H1 (cell line): ENCODE measurements around the gene DOP1A.

Source experiments
- CHD2 ChIP-seq: IDR thresholded peaks from 2 replicates; pipeline ENCODE4 v1.6.1; 2012; ENCODE audit warnings: low read length, improper control_type of control experiment
- CHD7 ChIP-seq: fragments of 300-600 bp; sonication (generic); IDR thresholded peaks from 2 replicates; pipeline ENCODE4 v1.7.1; 2012; ENCODE audit warnings: low read length, moderate library complexity, mild to moderate bottlenecking, inconsistent platforms; ENCODE audit not compliant: insufficient replicate concordance
- CREB1 ChIP-seq: IDR thresholded peaks from 2 replicates; pipeline ENCODE4 v1.6.1; 2012; ENCODE audit warnings: inconsistent platforms
- EZH2 ChIP-seq: fragments of 200-600 bp; sonication (generic); IDR thresholded peaks from 2 replicates; pipeline ENCODE4 v1.7.1; 2012; ENCODE audit warnings: low read depth, mild to moderate bottlenecking, moderate library complexity, low read length, inconsistent platforms; ENCODE audit not compliant: severe bottlenecking
- HDAC2 ChIP-seq, 2 experiments: fragments of 300-600 bp in 1 of 2; sonication (generic) in 1 of 2; IDR thresholded peaks; 2 replicates each; pipeline ENCODE4 v1.6.1; 2011 to 2012; ENCODE audit warnings: low read depth in 2 of 2, low read length in 2 of 2, mild to moderate bottlenecking in 2 of 2, moderate library complexity in 2 of 2, borderline replicate concordance in 1 of 2, inconsistent platforms in 1 of 2
- KDM4A ChIP-seq: IDR thresholded peaks from one replicate; pipeline ENCODE4 v1.7.1; 2012; ENCODE audit warnings: low read depth, mild to moderate bottlenecking, moderate library complexity, low read length, inconsistent platforms; ENCODE audit not compliant: severe bottlenecking
- POLR2A ChIP-seq, 2 experiments: IDR thresholded peaks; 1 replicate in 1 of 2; 2 replicates in 1 of 2; pipeline ENCODE4 v1.6.1; 2011; ENCODE audit warnings: low read depth in 2 of 2, low read length in 2 of 2, mild to moderate bottlenecking in 2 of 2; ENCODE audit errors: control extremely low read depth in 1 of 2
- RFX5 ChIP-seq: IDR thresholded peaks from 2 replicates; pipeline ENCODE4 v1.6.1; 2011; ENCODE audit warnings: low read depth, low read length, improper control_type of control experiment, borderline replicate concordance
- SIN3A ChIP-seq, 2 experiments: IDR thresholded peaks in 1 of 2; conservative IDR thresholded peaks in 1 of 2; 2 replicates each; pipeline ENCODE4 v1.6.1; 2011 to 2012; ENCODE audit warnings: low read length in 2 of 2, improper control_type of control experiment in 1 of 2, low read depth in 1 of 2, mild to moderate bottlenecking in 1 of 2
- SP1 ChIP-seq: IDR thresholded peaks from 2 replicates; pipeline ENCODE4 v1.6.1; 2011; ENCODE audit warnings: low read depth, low read length
- SRF ChIP-seq: IDR thresholded peaks from 2 replicates; pipeline ENCODE4 v1.6.1; 2011; ENCODE audit warnings: mild to moderate bottlenecking, low read depth, low read length, moderate library complexity
- SUZ12 ChIP-seq: fragments of 200-600 bp; sonication (generic); IDR thresholded peaks from 2 replicates; pipeline ENCODE4 v1.6.1; 2012; ENCODE audit warnings: mild to moderate bottlenecking, inconsistent platforms, low read length, moderate library complexity, mixed read lengths
- TF ChIP-seq, protein P1 (sequence below), 3 experiments: IDR thresholded peaks; 1 replicate in 2 of 3; 2 replicates in 1 of 3; pipeline versions ENCODE4 v1.5.1 to v1.6.1; 2011; ENCODE audit warnings: low read length in 3 of 3, mild to moderate bottlenecking in 3 of 3, inconsistent platforms in 2 of 3, low read depth in 1 of 3, moderate library complexity in 1 of 3; ENCODE audit not compliant: insufficient read depth in 1 of 3; ENCODE audit errors: control extremely low read depth in 1 of 3

DNA sequence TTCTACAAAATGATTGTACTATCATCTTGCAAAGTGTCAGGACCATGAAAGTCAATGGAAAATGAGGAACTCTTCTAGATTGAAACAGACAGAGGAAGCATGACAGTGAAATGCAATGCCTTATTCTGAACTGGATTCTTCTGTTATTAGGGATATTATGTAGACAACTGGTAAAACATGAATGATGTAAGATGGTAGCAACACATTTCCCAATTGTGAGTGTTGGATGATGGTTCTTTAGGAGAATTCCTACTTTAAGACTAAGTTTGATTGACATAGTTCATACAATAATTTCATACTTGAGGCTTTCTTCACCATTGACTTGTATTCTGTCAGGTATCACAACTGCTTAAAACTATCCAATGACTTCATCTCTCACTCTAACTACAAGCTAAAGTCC, 6.3 kb upstream of the DOP1A start:
- TF ChIP-seq CHD2: no peak
- no peak for TF ChIP-seq SUZ12
- no peak for TF ChIP-seq CREB1
- TF ChIP-seq KDM4A: no peak
- no peak for TF ChIP-seq SP1
- no peak for TF ChIP-seq CHD7
- no peak for TF ChIP-seq SRF
- TF ChIP-seq, protein P1, sequence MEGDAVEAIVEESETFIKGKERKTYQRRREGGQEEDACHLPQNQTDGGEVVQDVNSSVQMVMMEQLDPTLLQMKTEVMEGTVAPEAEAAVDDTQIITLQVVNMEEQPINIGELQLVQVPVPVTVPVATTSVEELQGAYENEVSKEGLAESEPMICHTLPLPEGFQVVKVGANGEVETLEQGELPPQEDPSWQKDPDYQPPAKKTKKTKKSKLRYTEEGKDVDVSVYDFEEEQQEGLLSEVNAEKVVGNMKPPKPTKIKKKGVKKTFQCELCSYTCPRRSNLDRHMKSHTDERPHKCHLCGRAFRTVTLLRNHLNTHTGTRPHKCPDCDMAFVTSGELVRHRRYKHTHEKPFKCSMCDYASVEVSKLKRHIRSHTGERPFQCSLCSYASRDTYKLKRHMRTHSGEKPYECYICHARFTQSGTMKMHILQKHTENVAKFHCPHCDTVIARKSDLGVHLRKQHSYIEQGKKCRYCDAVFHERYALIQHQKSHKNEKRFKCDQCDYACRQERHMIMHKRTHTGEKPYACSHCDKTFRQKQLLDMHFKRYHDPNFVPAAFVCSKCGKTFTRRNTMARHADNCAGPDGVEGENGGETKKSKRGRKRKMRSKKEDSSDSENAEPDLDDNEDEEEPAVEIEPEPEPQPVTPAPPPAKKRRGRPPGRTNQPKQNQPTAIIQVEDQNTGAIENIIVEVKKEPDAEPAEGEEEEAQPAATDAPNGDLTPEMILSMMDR (IDR thresholded peaks at IDR 0.05; ENCODE audit: control extremely low read depth in 1 of 3, insufficient read depth in 1 of 3, low read depth in 1 of 3, low read length in 3 of 3): no peak
- no peak for TF ChIP-seq RFX5
- TF ChIP-seq EZH2: no peak
- no peak for TF ChIP-seq POLR2A (IDR thresholded peaks at IDR 0.05; ENCODE audit: control extremely low read depth in 1 of 2, low read depth in 2 of 2, low read length in 2 of 2)
- TF ChIP-seq SIN3A (conservative IDR thresholded peaks at IDR 0.05 in 1 of 2, IDR thresholded peaks at IDR 0.05 in 1 of 2; ENCODE audit: low read depth in 1 of 2, low read length in 2 of 2): no peak
- TF ChIP-seq HDAC2 (IDR thresholded peaks at IDR 0.05; ENCODE audit: borderline replicate concordance in 1 of 2, low read depth in 2 of 2, low read length in 2 of 2): no peak
